ENCODE measurements around the gene HOXD11.
A peak's percentile ranks its signal among the peaks of the same experiment; 100 is the strongest.

The HOXD11 gene

GRCh38 chr2:176084611-176085119 is 22.4 kb upstream of the HOXD11 start:
- DNase-seq (ENCODE audit: low read depth, low spot score), result no peak
- peak overlapping the region; percentile 79 for H3K9ac ChIP-seq (ENCODE audit: insufficient read length)

GRCh38 chr2:176085120-176085788 is 21.8 kb upstream of the HOXD11 start:
- TF ChIP-seq POLR2AphosphoS5 (IDR thresholded peaks at IDR 0.05; ENCODE audit: borderline replicate concordance, low read depth, low read length), result no peak
- TF ChIP-seq FOXP2 (optimal IDR thresholded peaks at IDR 0.05; ENCODE audit: control extremely low read depth, extremely low read length, insufficient read depth), result no peak
- TF ChIP-seq EZH2 (IDR thresholded peaks at IDR 0.05), result no peak
- Histone ChIP-seq H3K9me3 (ENCODE audit: low read depth, low read length) (no peaks in the 10 kb centered on the region), H3K9ac (ENCODE audit: insufficient read length) (peak overlapping the region; percentile 79), H3K27ac (peak overlapping the region; percentile 76), H3K36me3 (ENCODE audit: insufficient read depth, low read length) (peaks cover 6% of the 10 kb centered on the region; the same call in 1 of the 2 replicates), H3K4me3 (peak overlapping the region; percentile 83)
- DNase-seq (ENCODE audit: low read depth, low spot score), result no peak

More at GRCh38 chr2:176084611-176085119, 22.4 kb upstream of the HOXD11 start:
- TF ChIP-seq EZH2 (IDR thresholded peaks at IDR 0.05) (no peak), FOXP2 (optimal IDR thresholded peaks at IDR 0.05; ENCODE audit: control extremely low read depth, extremely low read length, insufficient read depth) (no peak), POLR2AphosphoS5 (IDR thresholded peaks at IDR 0.05; ENCODE audit: borderline replicate concordance, low read depth, low read length) (no peak)
- Histone ChIP-seq H3K4me3 (peak overlapping the region; percentile 83), H3K27ac (peak overlapping the region; percentile 76), H3K36me3 (ENCODE audit: insufficient read depth, low read length) (peaks cover 8% of the 10 kb centered on the region; the same call in 1 of the 2 replicates), H3K9me3 (ENCODE audit: low read depth, low read length) (no peaks in the 10 kb centered on the region)

DNA sequence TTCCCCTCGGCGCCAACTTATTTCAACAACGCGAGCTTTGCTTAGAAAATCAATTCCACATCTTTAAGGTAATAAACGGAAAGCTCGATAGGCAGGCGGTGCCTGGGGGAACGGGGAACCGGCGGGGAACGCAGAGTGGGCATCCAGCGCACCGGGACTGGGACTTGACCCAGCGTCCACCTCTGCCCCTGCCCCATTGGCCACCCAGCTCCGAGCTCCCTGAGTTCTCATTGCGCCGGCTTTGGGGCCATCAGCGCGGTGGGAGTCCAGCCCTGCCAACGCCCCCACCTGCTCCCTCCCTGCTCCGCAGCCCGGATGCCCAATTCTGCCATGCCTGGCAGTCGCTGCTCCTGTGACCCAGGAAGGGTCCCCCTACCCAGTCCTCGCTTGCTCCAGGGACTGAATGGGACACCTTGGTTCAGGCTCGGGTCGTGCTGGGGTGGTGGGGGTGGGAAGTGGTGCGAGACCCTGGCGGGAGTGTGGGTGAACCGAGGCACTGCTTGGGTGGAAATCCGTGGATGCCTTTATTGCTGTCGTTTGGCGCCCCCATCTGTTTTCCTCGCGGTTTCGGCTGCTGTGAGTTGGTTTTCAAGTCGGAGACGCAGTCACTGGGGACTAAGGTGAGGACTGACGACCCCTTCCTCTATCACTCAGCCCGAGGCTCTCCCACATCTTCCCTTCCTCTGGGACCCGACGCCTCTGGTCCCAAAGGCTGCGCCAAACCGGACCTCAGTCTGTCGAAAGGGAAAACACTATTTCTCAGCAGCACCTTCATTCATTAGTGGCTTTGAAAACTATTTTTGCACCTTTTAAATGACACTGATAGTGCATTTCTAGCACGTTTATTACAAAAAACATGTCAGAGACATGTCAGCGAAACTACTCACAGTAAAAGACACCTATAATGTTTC is 21.0 kb upstream of the HOXD11 start:
- Histone ChIP-seq H3K27ac (peak overlapping the region; percentile 56), H3K9me3 (ENCODE audit: low read depth, low read length) (no peaks in the 10 kb centered on the region), H3K4me3 (peak overlapping the region; percentile 83), H3K9ac (ENCODE audit: insufficient read length) (peak overlapping the region; percentile 79), H3K36me3 (ENCODE audit: insufficient read depth, low read length) (no peaks in the 10 kb centered on the region; the same call in 1 of the 2 replicates)
- no peak for DNase-seq (ENCODE audit: low read depth, low spot score)
- TF ChIP-seq EZH2 (IDR thresholded peaks at IDR 0.05) (no peak), POLR2AphosphoS5 (IDR thresholded peaks at IDR 0.05; ENCODE audit: borderline replicate concordance, low read depth, low read length) (no peak), FOXP2 (optimal IDR thresholded peaks at IDR 0.05; ENCODE audit: control extremely low read depth, extremely low read length, insufficient read depth) (peak; percentile 32)

- Histone ChIP-seq H3K9me3 (ENCODE audit: low read depth, low read length) (no peaks in the 10 kb centered on the region), H3K4me3 (no peak overlapping the region), H3K36me3 (ENCODE audit: insufficient read depth, low read length) (no peaks in the 10 kb centered on the region), H3K9ac (ENCODE audit: insufficient read length) (no peak overlapping the region), H3K27ac (no peak overlapping the region)
- no peak for DNase-seq (ENCODE audit: low read depth, low spot score)
- TF ChIP-seq POLR2AphosphoS5 (IDR thresholded peaks at IDR 0.05; ENCODE audit: borderline replicate concordance, low read depth, low read length) (no peak), EZH2 (IDR thresholded peaks at IDR 0.05) (no peak), FOXP2 (optimal IDR thresholded peaks at IDR 0.05; ENCODE audit: control extremely low read depth, extremely low read length, insufficient read depth) (no peak)
These were observed 19.6 kb upstream of the HOXD11 start for GRCh38 chr2:176087330-176088047.

- no peak for DNase-seq (ENCODE audit: low read depth, low spot score)
These were observed 18.8 kb upstream of the HOXD11 start for GRCh38 chr2:176088048-176088936.

DNA sequence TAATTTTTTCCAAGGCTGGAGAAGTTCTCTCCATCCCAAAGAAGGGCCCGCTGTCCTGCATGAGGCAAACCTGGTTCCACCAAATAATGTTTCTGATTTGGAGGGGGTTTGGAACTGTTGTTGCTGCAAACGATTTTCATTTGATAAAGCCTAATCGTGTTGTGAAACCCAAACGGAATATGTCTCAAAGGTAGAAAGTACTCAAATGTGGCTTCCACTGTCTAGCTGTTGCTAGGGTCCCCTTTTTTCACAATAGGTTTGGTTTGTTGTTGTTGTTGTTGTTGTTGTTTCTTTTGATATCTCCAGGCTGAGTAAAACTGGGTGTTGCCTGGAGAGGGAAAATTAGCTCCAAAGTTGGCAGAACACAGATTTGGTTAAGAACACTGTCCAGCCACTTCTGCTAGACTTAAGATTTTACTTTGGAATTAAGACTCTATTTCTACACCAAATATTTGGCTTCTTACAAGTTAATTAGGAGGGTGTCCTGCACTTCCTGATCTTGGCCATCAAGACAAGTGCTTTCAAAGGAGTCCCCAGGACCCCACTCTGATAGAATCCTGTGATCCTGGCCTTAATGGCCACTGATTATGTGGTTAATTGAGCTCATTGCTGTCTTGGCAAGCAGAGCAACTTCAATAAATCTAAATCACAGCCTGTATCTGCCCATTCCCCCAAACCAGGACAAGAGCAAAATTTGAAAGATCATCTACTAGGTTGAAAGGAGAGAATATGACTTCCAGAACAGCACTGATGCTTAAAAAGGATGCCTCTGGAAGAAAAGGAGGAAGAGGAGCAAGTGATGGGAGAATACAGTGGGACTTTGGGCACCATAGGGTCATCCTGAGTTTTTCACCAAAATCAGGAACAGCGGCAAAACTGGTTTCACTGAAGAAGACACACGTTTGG is 17.9 kb upstream of the HOXD11 start:
- H3K9ac ChIP-seq (ENCODE audit: insufficient read length), result no peak overlapping the region
- no peaks in the 10 kb centered on the region for H3K9me3 ChIP-seq (ENCODE audit: low read depth, low read length)
- TF ChIP-seq FOXP2 (optimal IDR thresholded peaks at IDR 0.05; ENCODE audit: control extremely low read depth, extremely low read length, insufficient read depth) (no peak), EZH2 (IDR thresholded peaks at IDR 0.05) (no peak)
- H3K27ac ChIP-seq, result no peak overlapping the region
- no peak overlapping the region for H3K4me3 ChIP-seq
- H3K36me3 ChIP-seq (ENCODE audit: insufficient read depth, low read length), result peaks cover 3% of the 10 kb centered on the region
- no peak for DNase-seq (ENCODE audit: low read depth, low spot score)

More at GRCh38 chr2:176088048-176088936, 18.8 kb upstream of the HOXD11 start:
- no peaks in the 10 kb centered on the region for H3K36me3 ChIP-seq (ENCODE audit: insufficient read depth, low read length)
- no peak overlapping the region for H3K9ac ChIP-seq (ENCODE audit: insufficient read length)
- TF ChIP-seq EZH2 (IDR thresholded peaks at IDR 0.05), result no peak
- TF ChIP-seq POLR2AphosphoS5 (IDR thresholded peaks at IDR 0.05; ENCODE audit: borderline replicate concordance, low read depth, low read length), result no peak
- H3K4me3 ChIP-seq, result no peak overlapping the region
- H3K27ac ChIP-seq, result no peak overlapping the region
- H3K9me3 ChIP-seq (ENCODE audit: low read depth, low read length), result no peaks in the 10 kb centered on the region
